Measurements from ENCODE around the gene NPLOC4.

NPLOC4 gene

GRCh38 chr17:81518113-81518784 is 118.7 kb downstream of the NPLOC4 start:
- H3K4me3 ChIP-seq (ENCODE audit: low read length in 2 of 2): no peak overlapping the region
- no peak overlapping the region for H2BK12ac ChIP-seq (ENCODE audit: low read length)
- peak overlapping the region; percentile 77 for H3K18ac ChIP-seq (ENCODE audit: low read length)
- no peak overlapping the region for H4K91ac ChIP-seq (ENCODE audit: low read depth, low read length, poor library complexity)
- peak overlapping the region; percentile 44 for H3K9ac ChIP-seq (ENCODE audit: low read depth, low read length, poor library complexity)
- DNase-seq (ENCODE audit: low spot score): no peak
- peaks cover 12% of the 10 kb centered on the region for H3K79me1 ChIP-seq (ENCODE audit: low read depth, low read length)
- H3K23ac ChIP-seq (ENCODE audit: low read depth, low read length, poor library complexity): peak overlapping the region; percentile 97
- no peak overlapping the region for H3K4ac ChIP-seq (ENCODE audit: low read length)
- peak overlapping the region; percentile 69 for H3K4me2 ChIP-seq (ENCODE audit: insufficient read depth, low read length, poor library complexity, severe bottlenecking)
- no peak overlapping the region for H2BK120ac ChIP-seq (ENCODE audit: low read depth, low read length)
- no peaks in the 10 kb centered on the region for H3K36me3 ChIP-seq (replicated peaks in 1 of 2; ENCODE audit: control insufficient read depth in 2 of 2, insufficient read depth in 2 of 2, low read length in 2 of 2)
- no peak overlapping the region for H2BK5ac ChIP-seq (ENCODE audit: low read length)
- H4K8ac ChIP-seq (ENCODE audit: low read depth, low read length): no peak overlapping the region
- peak overlapping the region; percentile 94 for H2AK5ac ChIP-seq (ENCODE audit: low read depth, low read length)
- no CpG with 5 or more reads among the region's 24 CpGs for WGBS, 2 donors (ENCODE audit: extremely low coverage in 2 of 2, insufficient read length in 2 of 2, insufficient replicate concordance in 1 of 2)
- no peak overlapping the region for H3K27ac ChIP-seq (replicated peaks; ENCODE audit: low read length)
- H2AFZ ChIP-seq (ENCODE audit: low read length): no peak overlapping the region
- no peak overlapping the region for H2BK15ac ChIP-seq (ENCODE audit: low read length)
- H3K9me3 ChIP-seq (replicated peaks in 1 of 2; ENCODE audit: control insufficient read depth in 2 of 2, insufficient read depth in 1 of 2, low read depth in 1 of 2, low read length in 2 of 2): no peaks in the 10 kb centered on the region
- H3K14ac ChIP-seq (ENCODE audit: low read length): peak overlapping the region; percentile 47
- peaks cover 23 to 32% of the 10 kb centered on the region in 2 donors for H3K4me1 ChIP-seq (ENCODE audit: control insufficient read depth in 2 of 2, insufficient read depth in 1 of 2, low read depth in 1 of 2, low read length in 2 of 2)
- peaks cover 0 to 43% (median 14%) of the 10 kb centered on the region in 3 experiments for H3K27me3 ChIP-seq (ENCODE audit: control insufficient read depth in 3 of 3, insufficient read depth in 3 of 3, low read depth in 1 of 3, low read length in 3 of 3)

GRCh38 chr17:81517339-81518112 is 119.4 kb downstream of the NPLOC4 start:
- no peak overlapping the region for H3K4me3 ChIP-seq (ENCODE audit: low read length in 2 of 2)
- no peak for DNase-seq (ENCODE audit: low spot score)
- no peak overlapping the region for H2BK15ac ChIP-seq (ENCODE audit: low read length)
- no peaks in the 10 kb centered on the region for H3K9me3 ChIP-seq (replicated peaks in 1 of 2; ENCODE audit: control insufficient read depth in 2 of 2, insufficient read depth in 1 of 2, low read depth in 1 of 2, low read length in 2 of 2)
- H3K79me1 ChIP-seq (ENCODE audit: low read depth, low read length): peaks cover 12% of the 10 kb centered on the region
- H3K4me1 ChIP-seq (ENCODE audit: control insufficient read depth in 2 of 2, insufficient read depth in 1 of 2, low read depth in 1 of 2, low read length in 2 of 2): peaks cover 21 to 26% of the 10 kb centered on the region in 2 donors
- no peak overlapping the region for H4K91ac ChIP-seq (ENCODE audit: low read depth, low read length, poor library complexity)
- no peak overlapping the region for H3K14ac ChIP-seq (ENCODE audit: low read length)
- peak overlapping the region; percentile 58 for H2AK5ac ChIP-seq (ENCODE audit: low read depth, low read length)
- H2BK12ac ChIP-seq (ENCODE audit: low read length): no peak overlapping the region
- no peak overlapping the region for H3K4me2 ChIP-seq (ENCODE audit: insufficient read depth, low read length, poor library complexity, severe bottlenecking)
- peak overlapping the region; percentile 39 for H2BK5ac ChIP-seq (ENCODE audit: low read length)
- no peak overlapping the region for H2BK120ac ChIP-seq (ENCODE audit: low read depth, low read length)
- no CpG with 5 or more reads among the region's 24 CpGs for WGBS, 2 donors (ENCODE audit: extremely low coverage in 2 of 2, insufficient read length in 2 of 2, insufficient replicate concordance in 1 of 2)
- peak overlapping the region; percentile 66 for H3K4ac ChIP-seq (ENCODE audit: low read length)
- H3K27me3 ChIP-seq (ENCODE audit: control insufficient read depth in 3 of 3, insufficient read depth in 3 of 3, low read depth in 1 of 3, low read length in 3 of 3): peaks cover 0 to 41% (median 14%) of the 10 kb centered on the region in 3 experiments
- peak overlapping the region; percentile 6 for H3K23ac ChIP-seq (ENCODE audit: low read depth, low read length, poor library complexity)
- H3K18ac ChIP-seq (ENCODE audit: low read length): peak overlapping the region; percentile 17
- no peak overlapping the region for H3K9ac ChIP-seq (ENCODE audit: low read depth, low read length, poor library complexity)
- no peak overlapping the region for H4K8ac ChIP-seq (ENCODE audit: low read depth, low read length)
- H3K36me3 ChIP-seq (replicated peaks in 1 of 2; ENCODE audit: control insufficient read depth in 2 of 2, insufficient read depth in 2 of 2, low read length in 2 of 2): no peaks in the 10 kb centered on the region
- H3K27ac ChIP-seq (replicated peaks; ENCODE audit: low read length): no peak overlapping the region
- H2AFZ ChIP-seq (ENCODE audit: low read length): no peak overlapping the region

DNA sequence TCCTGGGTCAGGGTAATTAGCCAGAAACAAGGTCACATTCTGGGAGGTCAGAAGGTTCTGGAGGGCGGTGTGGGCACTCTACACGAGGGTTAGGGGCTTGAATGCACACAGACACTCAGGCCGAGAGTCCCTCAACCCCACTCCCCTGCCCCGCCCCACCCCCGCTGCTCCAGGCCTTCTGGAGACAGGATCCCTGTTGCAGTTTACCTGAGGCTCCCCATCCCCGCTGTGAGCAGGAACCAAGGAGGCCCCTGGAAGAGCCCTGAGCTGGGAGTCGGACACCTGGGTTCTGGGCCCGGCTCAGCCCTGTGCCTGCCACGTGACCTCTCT is 119.9 kb downstream of the NPLOC4 start:
- H3K27ac ChIP-seq (replicated peaks; ENCODE audit: low read length): no peak overlapping the region
- no peak overlapping the region for H2AFZ ChIP-seq (ENCODE audit: low read length)
- peak overlapping the region; percentile 46 for H2AK5ac ChIP-seq (ENCODE audit: low read depth, low read length)
- H2BK15ac ChIP-seq (ENCODE audit: low read length): no peak overlapping the region
- H3K79me1 ChIP-seq (ENCODE audit: low read depth, low read length): peaks cover 13% of the 10 kb centered on the region
- H4K8ac ChIP-seq (ENCODE audit: low read depth, low read length): no peak overlapping the region
- H3K4me2 ChIP-seq (ENCODE audit: insufficient read depth, low read length, poor library complexity, severe bottlenecking): no peak overlapping the region
- peaks cover 0 to 37% (median 14%) of the 10 kb centered on the region in 3 experiments for H3K27me3 ChIP-seq (ENCODE audit: control insufficient read depth in 3 of 3, insufficient read depth in 3 of 3, low read depth in 1 of 3, low read length in 3 of 3)
- peak overlapping the region; percentile 6 for H3K23ac ChIP-seq (ENCODE audit: low read depth, low read length, poor library complexity)
- H3K4me1 ChIP-seq (ENCODE audit: control insufficient read depth in 2 of 2, insufficient read depth in 1 of 2, low read depth in 1 of 2, low read length in 2 of 2): peaks cover 21 to 29% of the 10 kb centered on the region in 2 donors
- peak overlapping the region; percentile 17 for H3K18ac ChIP-seq (ENCODE audit: low read length)
- no peaks in the 10 kb centered on the region for H3K9me3 ChIP-seq (replicated peaks in 1 of 2; ENCODE audit: control insufficient read depth in 2 of 2, insufficient read depth in 1 of 2, low read depth in 1 of 2, low read length in 2 of 2)
- WGBS, 2 donors (ENCODE audit: extremely low coverage in 2 of 2, insufficient read length in 2 of 2, insufficient replicate concordance in 1 of 2): no CpG with 5 or more reads among the region's 9 CpGs
- no peak overlapping the region for H2BK12ac ChIP-seq (ENCODE audit: low read length)
- H4K91ac ChIP-seq (ENCODE audit: low read depth, low read length, poor library complexity): no peak overlapping the region
- no peak overlapping the region for H3K4ac ChIP-seq (ENCODE audit: low read length)
- H3K9ac ChIP-seq (ENCODE audit: low read depth, low read length, poor library complexity): no peak overlapping the region
- no peak overlapping the region for H3K4me3 ChIP-seq (ENCODE audit: low read length in 2 of 2)
- peaks cover 0 to 3% of the 10 kb centered on the region in 2 donors for H3K36me3 ChIP-seq (replicated peaks in 1 of 2; ENCODE audit: control insufficient read depth in 2 of 2, insufficient read depth in 2 of 2, low read length in 2 of 2)
- peak overlapping the region; percentile 39 for H2BK5ac ChIP-seq (ENCODE audit: low read length)
- no peak overlapping the region for H3K14ac ChIP-seq (ENCODE audit: low read length)
- H2BK120ac ChIP-seq (ENCODE audit: low read depth, low read length): no peak overlapping the region
- DNase-seq (ENCODE audit: low spot score): no peak

- Histone ChIP-seq H3K9me3 (replicated peaks in 1 of 2; ENCODE audit: control insufficient read depth in 2 of 2, insufficient read depth in 1 of 2, low read depth in 1 of 2, low read length in 2 of 2) (no peaks in the 10 kb centered on the region), H3K27me3 (ENCODE audit: control insufficient read depth in 3 of 3, insufficient read depth in 3 of 3, low read depth in 1 of 3, low read length in 3 of 3) (peaks cover 0 to 37% (median 14%) of the 10 kb centered on the region in 3 experiments), H3K23ac (ENCODE audit: low read depth, low read length, poor library complexity) (no peak overlapping the region), H3K4ac (ENCODE audit: low read length) (no peak overlapping the region), H2BK12ac (ENCODE audit: low read length) (peak overlapping the region; percentile 2), H3K27ac (replicated peaks; ENCODE audit: low read length) (no peak overlapping the region), H3K18ac (ENCODE audit: low read length) (no peak overlapping the region), H3K4me2 (ENCODE audit: insufficient read depth, low read length, poor library complexity, severe bottlenecking) (no peak overlapping the region), H4K91ac (ENCODE audit: low read depth, low read length, poor library complexity) (no peak overlapping the region), H2AK5ac (ENCODE audit: low read depth, low read length) (peak overlapping the region; percentile 90), H3K36me3 (replicated peaks in 1 of 2; ENCODE audit: control insufficient read depth in 2 of 2, insufficient read depth in 2 of 2, low read length in 2 of 2) (peaks cover 5 to 8% of the 10 kb centered on the region in 2 donors), H2BK15ac (ENCODE audit: low read length) (no peak overlapping the region), H2AFZ (ENCODE audit: low read length) (no peak overlapping the region), H4K8ac (ENCODE audit: low read depth, low read length) (no peak overlapping the region), H3K4me3 (ENCODE audit: low read length in 2 of 2) (peak overlapping the region in 1 of 2 donors; percentile 95), H3K14ac (ENCODE audit: low read length) (peak overlapping the region; percentile 82), H2BK5ac (ENCODE audit: low read length) (no peak overlapping the region), H2BK120ac (ENCODE audit: low read depth, low read length) (no peak overlapping the region), H3K4me1 (ENCODE audit: control insufficient read depth in 2 of 2, insufficient read depth in 1 of 2, low read depth in 1 of 2, low read length in 2 of 2) (peaks cover 21 to 29% of the 10 kb centered on the region in 2 donors), H3K79me1 (ENCODE audit: low read depth, low read length) (peaks cover 18% of the 10 kb centered on the region), H3K9ac (ENCODE audit: low read depth, low read length, poor library complexity) (no peak overlapping the region)
- WGBS, 2 donors (ENCODE audit: extremely low coverage in 2 of 2, insufficient read length in 2 of 2, insufficient replicate concordance in 1 of 2): no CpG with 5 or more reads among the region's 4 CpGs
- DNase-seq (ENCODE audit: low spot score): no peak
These were observed 120.5 kb downstream of the NPLOC4 start for GRCh38 chr17:81516439-81516838.
